Motor neuron (in vitro differentiated cells): Measurements from ENCODE around the gene RSPO3. TPM values are rescaled to one million over a fixed set of nuclear protein-coding genes. Genes with fewer than 3 reads are reported as not detected.
A peak's percentile ranks its signal among the peaks of the same experiment; 100 is the strongest.

ENCODE experiments used
- ATAC-seq, 8 experiments: fragments of 200-7000 bp; cut with Tn5 transposase; replicated peaks in 6 of 8; 2 replicates each; pipeline ENCODE4 v1.8.0; 2021; ENCODE audit warnings: mild to moderate bottlenecking in 8 of 8, moderate library complexity in 8 of 8
- H3K27ac ChIP-seq, 2 donors: fragments of 250-450 bp; sonication (Bioruptor Pico); 2 replicates each; pipeline ENCODE4 v1.9.0; 2021; ENCODE audit warnings: antibody characterized with exemption in 2 of 2, mild to moderate bottlenecking in 2 of 2, moderate library complexity in 1 of 2
- H3K4me1 ChIP-seq, 2 donors: fragments of 250-450 bp; sonication (Bioruptor Pico); replicated peaks in 1 of 2; 2 replicates each; pipeline ENCODE4 v1.6.1; 2021; ENCODE audit warnings: antibody characterized with exemption in 2 of 2, mild to moderate bottlenecking in 2 of 2, moderate library complexity in 1 of 2
- H3K4me3 ChIP-seq, 5 donors: fragments of 250-450 bp; sonication (Bioruptor Pico); 2 replicates each; pipeline ENCODE4 v1.9.0; 2021; ENCODE audit warnings: antibody characterized with exemption in 5 of 5, mild to moderate bottlenecking in 5 of 5, moderate library complexity in 4 of 5
- WGBS, 10 experiments: fragments of 450-650 bp; shearing (Covaris generic); methylation state at CpG; one replicate each; pipeline ENCODE4 v1.0.0; 2022; 5-methylcytosine and 5-hydroxymethylcytosine counted together
- in situ Hi-C, 9 experiments: fragments of 400-800 bp; cut with MboI; loops; one replicate each; pipeline ENCODE4 v1.15.0; 2021; ENCODE audit warnings: low sequenced_read_pairs in 9 of 9, low pct_unique_long_range_greater_than_20kb in 2 of 9; ENCODE audit not compliant: unreplicated experiment in 9 of 9
- total RNA-seq, 8 experiments: library from RNA; unstranded; fragments of 300-600 nt; gene quantifications; 2 replicates each; pipeline versions ENCODE4 v1.2.3 to v1.2.4, GENCODE V29; 2022

Gene RSPO3
- total RNA-seq, 8 experiments from 2014 or later = 0.04 to 0.76 (median 0.19) TPM; not detected in 1

DNA sequence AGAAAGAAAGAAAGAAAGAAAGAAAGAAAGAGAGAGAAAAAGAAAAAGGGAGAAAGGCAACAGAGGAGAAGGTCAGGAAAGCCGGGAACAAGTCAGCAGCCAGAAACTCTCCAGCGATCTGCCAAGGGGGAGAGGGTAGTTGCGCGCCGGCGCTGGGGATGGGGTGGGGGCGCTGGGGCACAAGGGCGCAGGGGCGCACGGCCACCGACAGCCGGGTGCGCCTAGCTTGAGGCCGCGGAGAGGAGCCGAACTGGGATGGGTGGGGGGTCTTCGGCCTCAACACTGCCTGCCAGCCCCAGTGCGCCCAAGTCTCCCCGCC is 533 bp upstream of the RSPO3 start:
- no peak overlapping the region for H3K27ac ChIP-seq
- in situ Hi-C loops = loop anchor here in 3 of 9 experiments (25.0 kb wide), 3 partner anchors 456 to 1106 kb away; no protein-coding TSS in a partner anchor

DNA sequence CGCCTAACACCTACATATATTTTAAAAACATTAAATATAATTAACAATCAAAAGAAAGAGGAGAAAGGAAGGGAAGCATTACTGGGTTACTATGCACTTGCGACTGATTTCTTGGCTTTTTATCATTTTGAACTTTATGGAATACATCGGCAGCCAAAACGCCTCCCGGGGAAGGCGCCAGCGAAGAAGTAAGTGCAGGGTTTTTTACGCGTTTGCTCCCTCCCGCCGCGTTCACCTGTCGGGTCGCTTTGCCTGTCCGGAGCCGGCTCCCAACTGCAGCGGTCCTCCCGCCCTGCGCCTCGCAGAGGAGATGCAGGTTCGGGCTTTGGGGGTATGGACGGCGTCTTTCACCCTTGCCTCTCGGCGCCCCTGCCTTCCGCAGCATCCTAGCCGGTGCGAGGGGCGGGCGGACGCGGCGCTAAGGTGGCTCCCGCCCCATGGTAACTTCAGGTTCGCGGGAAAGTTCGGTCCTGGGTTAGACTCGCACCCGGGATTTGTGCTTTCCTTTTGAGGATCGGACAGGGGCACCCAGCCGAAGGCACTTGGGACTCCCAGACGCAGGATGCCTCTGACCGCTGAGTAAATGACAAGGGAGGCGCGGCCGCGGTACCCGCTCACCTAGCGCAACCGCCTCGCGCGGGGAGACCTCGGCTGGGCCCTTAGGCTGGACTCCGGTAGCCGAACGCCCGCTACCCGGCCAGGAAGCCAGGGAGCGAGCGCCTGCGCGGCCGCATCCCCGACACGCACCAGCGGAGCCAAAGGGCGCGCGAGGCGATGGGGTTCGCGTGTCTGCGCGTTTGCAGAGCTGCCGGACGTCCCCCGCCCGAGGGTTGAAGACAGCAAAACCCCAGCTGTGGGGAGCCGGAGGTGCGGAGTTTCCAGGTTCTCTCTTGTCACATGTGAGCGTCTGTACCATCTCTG is 891 bp downstream of the RSPO3 start:
- no peak overlapping the region for H3K27ac ChIP-seq
- peak overlapping the region; percentile 39 to 55 (median 47) for H3K4me3 ChIP-seq
- H3K4me1 ChIP-seq = peaks cover 9 to 13% of the 10 kb centered on the region in 2 donors
- in situ Hi-C loops = loop anchor here in 3 of 9 experiments (25.0 kb wide), 3 partner anchors 457 to 1107 kb away; no protein-coding TSS in a partner anchor
- ATAC-seq = peak in 7 of 8 experiments; percentile 6 to 30 (median 15)
- 0 to 3% (median 1%) methylated on average over 1 to 24 of the region's 82 CpGs; no CpG with 5 or more reads in 2 of the 10 experiments for WGBS, 10 experiments

More for the DNA sequence above, 533 bp upstream of the RSPO3 start:
- peak in 1 of 8 experiments; percentile 10 for ATAC-seq
- 0 to 1% (median 0%) methylated on average over 1 to 6 of the region's 19 CpGs; no CpG with 5 or more reads in 5 of the 10 experiments for WGBS, 10 experiments
- Histone ChIP-seq H3K4me3 (peak overlapping the region; percentile 39 to 55 (median 47)), H3K4me1 (peaks cover 9 to 13% of the 10 kb centered on the region in 2 donors)

GRCh38 chr6:127120023-127120786 is 1.7 kb downstream of the RSPO3 start:
- 0 to 17% (median 4%) methylated on average over 4 to 18 of the region's 37 CpGs; no CpG with 5 or more reads in 4 of the 10 experiments for WGBS, 10 experiments
- no peak overlapping the region for H3K27ac ChIP-seq
- peaks cover 9 to 13% of the 10 kb centered on the region in 2 donors for H3K4me1 ChIP-seq
- in situ Hi-C loops = loop anchor here in 3 of 9 experiments (25.0 kb wide), 3 partner anchors 458 to 1108 kb away; no protein-coding TSS in a partner anchor
- H3K4me3 ChIP-seq = peak overlapping the region; percentile 39 to 55 (median 47)
- peak in 1 of 8 experiments; percentile 3 for ATAC-seq

GRCh38 chr6:127120787-127121636 is 2.5 kb downstream of the RSPO3 start:
- Histone ChIP-seq H3K27ac (no peak overlapping the region), H3K4me1 (peaks cover 9 to 13% of the 10 kb centered on the region in 2 donors), H3K4me3 (peak overlapping the region; percentile 2 to 55 (median 44))
- 0 to 20% (median 6%) methylated on average over 1 to 13 of the region's 35 CpGs; no CpG with 5 or more reads in 3 of the 10 experiments for WGBS, 10 experiments
- ATAC-seq = peak; percentile 75 to 84 (median 81)
- in situ Hi-C loops = loop anchor here in 3 of 9 experiments (25.0 kb wide), 3 partner anchors 459 to 1109 kb away; no protein-coding TSS in a partner anchor

DNA sequence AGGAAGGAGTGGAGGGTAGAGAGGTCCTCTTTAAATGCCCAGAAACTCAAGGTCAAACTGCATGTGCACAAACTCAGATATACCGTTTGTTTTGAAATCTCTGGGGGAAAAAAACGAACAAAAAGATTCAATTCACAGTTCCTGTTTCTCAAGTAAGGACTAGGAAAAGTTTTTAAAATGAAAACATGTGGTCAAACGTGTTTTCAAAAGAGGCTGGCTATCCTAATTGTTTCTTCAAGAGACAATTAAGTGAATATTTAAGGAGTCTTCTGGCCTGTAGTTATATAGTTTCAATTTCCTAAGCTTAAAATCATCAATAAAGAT is 3.1 kb downstream of the RSPO3 start:
- Histone ChIP-seq H3K27ac (no peak overlapping the region), H3K4me3 (peak overlapping the region in 1 of 5 donors; percentile 39), H3K4me1 (peaks cover 9 to 13% of the 10 kb centered on the region in 2 donors)
- 0 to 33% (median 19%) methylated on average over 1 to 3 of the region's 3 CpGs for WGBS, 10 experiments
- in situ Hi-C loops = loop anchor here in 3 of 9 experiments (25.0 kb wide), 3 partner anchors 459 to 1109 kb away; no protein-coding TSS in a partner anchor
- no peak for ATAC-seq

DNA sequence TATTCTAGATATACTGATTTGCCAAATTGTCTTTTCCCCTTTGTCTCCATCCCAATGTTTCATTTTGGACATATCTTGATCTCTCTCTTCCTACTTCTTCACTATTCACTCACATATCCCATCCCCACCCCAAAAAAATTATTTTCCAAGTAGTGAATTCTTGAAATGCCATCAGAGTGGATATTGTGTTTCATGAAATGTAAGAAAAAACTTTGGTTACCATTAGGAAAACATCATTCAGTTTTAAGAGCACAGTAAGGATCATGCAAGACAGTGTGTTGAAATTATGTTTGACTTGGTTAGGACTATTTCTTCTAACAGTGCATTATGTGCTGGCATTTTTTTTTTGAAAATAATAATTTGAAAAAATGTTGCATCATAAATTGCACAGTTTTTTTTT is 5.7 kb downstream of the RSPO3 start:
- no peak overlapping the region for H3K27ac ChIP-seq
- no peak for ATAC-seq
- H3K4me3 ChIP-seq = no peak overlapping the region
- H3K4me1 ChIP-seq = peaks cover 9 to 13% of the 10 kb centered on the region in 2 donors
- in situ Hi-C loops = loop anchor here in 3 of 9 experiments (25.0 kb wide), 3 partner anchors 462 to 1112 kb away; no protein-coding TSS in a partner anchor

GRCh38 chr6:127124680-127125079 is 6.2 kb downstream of the RSPO3 start:
- H3K27ac ChIP-seq = no peak overlapping the region
- H3K4me1 ChIP-seq = peaks cover 9 to 13% of the 10 kb centered on the region in 2 donors
- H3K4me3 ChIP-seq = no peak overlapping the region
- in situ Hi-C loops = loop anchor here in 3 of 9 experiments (25.0 kb wide), 3 partner anchors 462 to 1112 kb away; no protein-coding TSS in a partner anchor
- no peak for ATAC-seq

- ATAC-seq = no peak
- in situ Hi-C loops = no loop called here
- H3K4me3 ChIP-seq = no peak overlapping the region
- no peaks in the 10 kb centered on the region for H3K4me1 ChIP-seq
- WGBS, 10 experiments = 25 to 88% (median 67%) methylated on average over 1 of the region's 1 CpG; no CpG with 5 or more reads in 1 of the 10 experiments
- H3K27ac ChIP-seq = no peak overlapping the region
Observed at GRCh38 chr6:127128066-127128465, 9.6 kb downstream of the RSPO3 start.

- in situ Hi-C loops = no loop called here
- no peak for ATAC-seq
- H3K4me1 ChIP-seq = no peaks in the 10 kb centered on the region
- H3K27ac ChIP-seq = no peak overlapping the region
- WGBS, 10 experiments = 41 to 90% (median 63%) methylated on average over 1 to 4 of the region's 4 CpGs; no CpG with 5 or more reads in 1 of the 10 experiments
- no peak overlapping the region for H3K4me3 ChIP-seq
Observed at GRCh38 chr6:127129251-127129650, 10.8 kb downstream of the RSPO3 start.

DNA sequence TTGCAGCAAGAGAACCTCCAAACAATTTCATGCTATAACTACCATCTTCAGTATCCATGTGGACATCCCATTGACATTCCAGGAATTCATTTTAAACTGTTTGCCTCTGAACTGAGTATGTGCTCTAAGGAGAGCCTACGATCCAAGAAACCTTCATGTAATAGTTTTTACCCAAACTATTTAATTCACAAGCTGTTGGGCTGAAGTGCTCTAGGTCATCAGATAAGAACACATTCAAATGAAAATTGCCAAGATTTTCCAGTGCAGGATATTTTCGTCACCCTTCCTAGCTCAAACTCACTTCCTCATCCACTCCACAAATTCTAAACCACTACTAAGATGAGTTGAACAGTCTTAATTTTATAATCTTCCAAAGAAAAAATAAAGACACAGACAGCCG is 12.8 kb downstream of the RSPO3 start:
- WGBS, 10 experiments = 54 to 90% (median 78%) methylated on average over 1 to 3 of the region's 3 CpGs
- Histone ChIP-seq H3K27ac (no peak overlapping the region), H3K4me3 (no peak overlapping the region), H3K4me1 (no peaks in the 10 kb centered on the region)
- in situ Hi-C loops = no loop called here
- ATAC-seq = no peak

DNA sequence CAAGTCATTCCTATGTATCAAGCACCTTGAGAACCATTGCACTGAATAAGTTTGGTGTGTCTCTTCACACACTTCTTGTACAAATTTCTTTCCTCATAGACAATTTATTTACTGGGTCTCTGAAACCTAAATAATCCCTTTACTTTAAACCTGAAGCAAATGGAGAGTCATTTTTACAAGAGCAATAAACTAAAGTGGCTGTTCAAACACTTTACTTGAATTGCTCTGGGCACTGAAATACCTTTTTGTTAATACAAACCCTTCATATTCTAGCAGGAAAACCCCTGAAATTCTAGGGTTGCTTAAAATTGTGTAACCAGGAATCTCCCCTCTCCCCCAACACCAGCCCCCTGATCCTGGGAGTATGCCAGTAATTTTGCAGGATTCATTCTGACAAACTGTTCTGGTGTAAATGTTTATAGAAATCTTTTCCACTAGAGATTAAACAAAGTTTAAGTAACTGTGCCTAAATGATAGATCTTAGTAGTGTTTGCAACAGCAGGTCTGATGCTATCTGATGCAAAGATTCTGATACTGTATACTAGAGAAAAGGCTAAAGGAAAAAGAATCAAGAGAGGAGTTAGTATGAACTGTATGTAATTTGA is 13.4 kb downstream of the RSPO3 start:
- in situ Hi-C loops = no loop called here
- ATAC-seq = no peak

GRCh38 chr6:127134136-127134535 is 15.7 kb downstream of the RSPO3 start:
- no peak overlapping the region for H3K4me3 ChIP-seq
- no peak overlapping the region for H3K27ac ChIP-seq
- in situ Hi-C loops = no loop called here
- no peaks in the 10 kb centered on the region for H3K4me1 ChIP-seq
- WGBS, 10 experiments = 18 to 100% (median 88%) methylated on average over 1 of the region's 1 CpG; no CpG with 5 or more reads in 3 of the 10 experiments
- ATAC-seq = no peak

More for the DNA sequence above, 13.4 kb downstream of the RSPO3 start:
- H3K4me3 ChIP-seq = no peak overlapping the region
- H3K27ac ChIP-seq = no peak overlapping the region
- H3K4me1 ChIP-seq = no peaks in the 10 kb centered on the region
